GM19043 (cell line): ENCODE measurements around the gene SULT1C3.
"Not testable (repeated sequence)": the region's sequence is repeated elsewhere in the genome, so short reads cannot be mapped to it uniquely, and the experiment has no call there.

ENCODE experiments used
- ATAC-seq: cut with Tn5 transposase; IDR thresholded peaks from one replicate; pipeline ENCODE4 v1.9.1; 2021; ENCODE audit warnings: low read depth; ENCODE audit not compliant: unreplicated experiment

SULT1C3 gene

DNA sequence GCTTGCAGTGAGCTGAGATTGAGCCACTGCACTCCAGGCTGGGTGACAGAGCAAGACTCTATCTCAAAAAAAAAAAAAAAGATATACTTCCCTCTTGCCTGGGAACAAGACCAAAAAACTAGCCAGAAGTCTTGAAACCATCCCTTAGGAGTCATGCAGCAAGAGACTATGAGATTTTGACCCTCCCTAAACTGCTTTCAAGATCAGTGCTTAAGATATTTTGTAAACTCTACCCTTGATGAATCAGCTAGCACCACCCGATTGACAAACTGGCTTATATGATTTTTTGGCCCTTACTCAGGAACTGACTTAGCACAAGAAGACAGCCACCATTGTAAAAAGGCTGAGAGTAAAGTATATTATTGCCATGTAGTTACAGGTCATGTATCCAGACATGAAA lies 3.8 kb downstream of the SULT1C3 start:
- ATAC-seq, result no peak

DNA sequence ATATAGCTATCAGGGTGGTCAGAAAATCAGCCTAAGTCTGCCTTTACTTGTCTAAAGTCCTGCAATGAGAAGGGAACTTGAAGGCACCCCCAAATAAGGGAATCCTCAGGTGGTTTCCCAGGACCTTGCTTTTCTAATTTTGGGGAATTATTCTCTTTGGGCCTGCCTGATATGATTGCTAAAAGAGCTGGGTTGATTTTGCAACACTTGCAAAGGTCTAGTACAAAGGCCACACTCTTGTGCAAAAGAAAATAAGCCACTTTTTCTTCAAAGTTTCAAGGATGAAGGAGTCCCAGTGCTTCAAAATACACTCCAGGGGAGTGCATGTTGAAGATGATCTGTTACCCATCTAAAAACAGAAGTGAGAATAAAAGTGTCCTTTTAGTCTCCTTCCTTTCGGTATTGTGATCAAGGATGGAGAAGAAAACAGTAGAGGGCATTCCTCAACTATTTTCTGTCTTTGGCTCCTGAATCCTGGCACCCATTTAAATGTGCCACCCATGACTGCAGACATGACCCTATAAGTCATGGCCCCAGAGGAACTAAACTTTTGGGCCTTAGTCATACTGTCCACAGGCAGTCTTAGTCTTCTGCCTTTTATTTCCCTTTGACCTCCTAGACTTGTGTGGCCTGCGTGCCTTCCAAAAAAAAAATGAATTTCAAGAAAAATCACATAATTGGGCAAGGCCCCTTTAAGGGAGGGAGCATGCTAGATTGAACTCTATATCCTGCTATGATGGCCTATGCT lies 5.1 kb downstream of the SULT1C3 start:
- ATAC-seq, result no peak

DNA sequence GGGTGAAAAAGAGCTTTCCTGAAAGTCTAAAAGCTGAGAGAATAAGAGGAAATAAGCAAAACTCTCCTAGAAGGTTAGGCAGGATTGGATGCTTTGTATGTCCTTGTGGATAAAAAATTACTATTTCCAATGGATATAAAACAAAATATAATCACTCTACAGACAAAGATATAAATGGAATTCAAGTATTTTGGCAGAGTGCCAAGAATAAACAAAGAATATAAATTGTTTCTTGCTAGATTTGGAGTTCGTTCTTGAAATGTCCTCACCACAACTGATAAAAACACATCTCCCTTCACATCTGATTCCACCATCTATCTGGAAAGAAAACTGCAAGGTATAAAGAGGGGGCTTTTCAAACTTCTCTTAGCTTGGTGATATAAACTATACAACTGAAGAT lies 13.3 kb downstream of the SULT1C3 start:
- ATAC-seq, result no peak

- ATAC-seq, result no peak
Observed at GRCh38 chr2:108257757-108258331, 18.1 kb downstream of the SULT1C3 start.

DNA sequence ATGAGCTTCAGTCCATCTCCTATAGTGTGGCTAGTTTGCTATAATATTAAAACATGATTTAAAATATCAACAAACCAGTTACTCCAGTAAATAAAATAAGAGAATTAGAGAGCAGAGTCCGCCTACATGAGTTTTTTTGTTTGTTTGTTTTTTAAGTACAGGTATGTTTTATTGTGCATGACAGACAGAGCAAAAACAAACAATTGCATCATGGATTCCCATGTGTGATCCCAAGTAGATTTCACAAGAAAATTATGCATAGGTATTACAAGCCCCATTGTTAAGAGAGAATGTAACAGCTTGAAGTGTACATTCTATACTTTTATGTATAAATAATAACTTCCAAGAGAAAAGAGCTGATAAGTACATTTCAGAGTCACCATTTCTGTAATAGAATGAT lies 21.0 kb downstream of the SULT1C3 start:
- no peak for ATAC-seq

DNA sequence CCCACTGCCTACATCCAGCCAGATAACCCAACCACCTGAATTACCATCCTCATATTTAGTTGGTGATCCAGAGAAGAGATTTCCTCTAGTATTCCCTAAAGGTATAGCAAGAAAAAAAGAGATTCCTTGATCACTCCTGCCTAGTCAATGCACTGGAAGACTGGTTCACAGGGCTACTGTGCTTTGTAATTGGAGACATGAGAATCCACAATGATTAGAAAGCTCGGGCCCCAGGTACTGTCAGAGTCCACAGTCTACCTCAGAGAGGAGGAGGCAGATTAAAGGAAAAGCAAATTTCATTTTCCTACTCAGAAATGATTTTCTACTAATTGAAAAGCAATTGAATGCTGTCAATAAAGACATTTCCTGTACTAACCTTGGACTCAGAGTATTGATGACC lies 22.3 kb downstream of the SULT1C3 start:
- no peak for ATAC-seq

DNA sequence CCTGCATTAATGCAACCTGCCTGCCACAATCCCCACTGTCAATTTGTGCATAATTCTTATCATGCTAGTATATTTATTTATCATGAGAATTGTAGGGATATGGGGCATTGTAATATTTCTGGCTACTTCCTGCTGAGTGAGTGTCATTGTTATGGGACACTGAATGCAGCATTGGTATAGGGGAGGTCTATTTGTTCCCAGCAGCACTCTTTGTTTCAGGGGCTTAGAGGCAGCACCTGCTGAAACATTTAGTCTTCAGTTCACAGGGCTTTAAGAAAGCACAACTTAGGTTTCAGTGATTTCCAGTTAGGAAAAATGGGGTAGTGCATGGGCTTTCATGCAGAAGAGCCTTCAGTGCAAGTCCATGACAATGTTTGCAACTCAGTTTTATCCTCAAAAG lies 23.6 kb downstream of the SULT1C3 start:
- no peak for ATAC-seq

- ATAC-seq, result no peak
Observed at GRCh38 chr2:108266218-108266617, 26.4 kb downstream of the SULT1C3 start.

GRCh38 chr2:108267101-108267500 lies 27.3 kb downstream of the SULT1C3 start:
- ATAC-seq, result no peak

DNA sequence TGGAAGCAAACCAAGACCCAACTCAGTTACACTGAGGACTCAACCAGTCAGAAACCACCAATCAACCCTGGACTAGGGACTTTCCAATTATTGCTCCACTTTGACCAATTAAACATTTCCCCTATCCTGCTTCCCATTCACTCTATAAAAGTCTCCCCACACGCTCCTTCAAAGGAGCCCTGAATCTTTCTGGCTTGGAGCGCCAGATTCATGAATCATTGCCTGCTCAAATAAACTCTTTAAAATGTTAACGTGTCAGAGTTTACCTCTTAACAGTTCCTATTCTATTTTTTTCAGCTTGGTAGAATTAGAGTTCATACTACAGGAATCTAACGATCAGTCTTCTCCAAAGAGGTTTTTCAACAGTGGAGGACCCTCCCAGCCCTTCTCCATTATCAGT lies 28.2 kb downstream of the SULT1C3 start:
- no peak for ATAC-seq

- ATAC-seq, result no peak
Observed at GRCh38 chr2:108270346-108270745, 30.6 kb downstream of the SULT1C3 start.

DNA sequence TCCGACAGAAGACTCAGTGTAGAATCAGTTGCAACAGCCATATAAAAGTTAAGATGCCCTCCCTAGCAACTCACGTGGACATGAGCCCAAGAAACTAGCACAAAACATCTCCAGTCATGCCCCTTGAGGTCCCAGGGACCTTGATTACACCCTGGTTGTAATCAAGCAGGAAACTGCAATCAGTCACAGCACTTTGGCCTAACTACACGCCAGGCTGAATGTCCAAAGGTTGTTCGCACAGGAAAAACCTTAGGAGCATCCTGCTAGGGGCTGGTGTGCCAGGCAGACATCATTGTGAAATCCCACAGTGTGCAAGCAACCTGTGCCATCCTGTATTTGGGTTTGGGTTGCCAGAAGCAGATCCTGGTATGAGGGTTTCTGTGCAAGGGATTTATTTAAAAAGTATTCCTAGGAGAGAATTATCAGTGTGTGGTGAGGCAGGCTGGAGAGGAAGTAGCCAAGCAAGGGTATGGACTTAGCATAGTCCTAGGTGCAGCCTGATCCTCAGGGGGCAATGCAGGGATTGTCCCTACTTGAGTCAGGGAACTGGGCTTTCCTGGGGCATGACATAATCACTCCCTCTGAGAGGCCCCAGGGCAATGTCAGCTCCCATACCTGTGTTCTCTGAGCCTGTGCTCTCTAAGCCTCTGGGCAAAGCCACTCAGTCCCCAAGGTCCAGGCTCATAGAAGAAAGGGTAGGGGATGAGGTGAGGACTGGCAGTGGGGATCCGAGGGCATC lies 31.2 kb downstream of the SULT1C3 start:
- ATAC-seq, result no peak

GRCh38 chr2:108271691-108272253 lies 32.0 kb downstream of the SULT1C3 start:
- ATAC-seq, result no peak

DNA sequence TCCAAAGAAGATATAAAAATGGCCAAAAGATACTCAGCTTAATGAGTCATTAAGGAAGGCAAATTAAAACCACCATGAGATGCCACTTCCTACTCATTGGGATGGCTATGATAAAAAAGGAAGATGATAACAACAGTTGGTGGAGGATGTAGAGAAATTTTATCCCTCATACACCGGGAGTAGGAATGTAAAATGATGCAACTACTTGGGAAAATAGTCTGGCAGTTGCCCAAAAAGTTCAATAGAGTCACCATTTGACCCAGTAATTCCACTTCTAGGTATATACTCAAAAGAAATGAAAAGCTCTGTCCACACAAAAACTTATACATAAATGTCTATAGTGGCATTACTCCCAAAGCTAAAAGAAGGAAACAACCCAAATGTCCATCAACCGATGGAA lies 38.9 kb downstream of the SULT1C3 start:
- no peak for ATAC-seq

DNA sequence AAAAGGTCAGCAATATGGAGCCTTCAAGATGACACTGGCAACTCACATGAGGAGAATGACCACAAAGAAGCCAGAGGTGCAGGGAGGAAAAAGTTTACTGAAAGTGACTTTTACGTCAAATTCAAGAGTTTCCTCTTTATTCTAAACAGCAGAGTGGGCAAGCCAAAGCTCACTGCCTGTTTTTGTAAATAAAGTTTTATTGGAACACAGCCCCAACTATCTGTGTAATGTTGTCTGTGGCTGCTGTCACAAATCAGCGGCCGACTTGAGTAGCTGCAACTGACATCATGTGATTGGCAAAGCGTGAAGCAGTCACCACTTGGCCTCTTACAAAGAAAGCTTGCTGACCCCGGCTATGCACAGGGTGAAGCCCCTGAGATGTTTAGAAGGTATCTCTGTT lies 39.7 kb downstream of the SULT1C3 start:
- ATAC-seq, result no peak

GRCh38 chr2:108280466-108280865 lies 40.7 kb downstream of the SULT1C3 start:
- ATAC-seq, result no peak

DNA sequence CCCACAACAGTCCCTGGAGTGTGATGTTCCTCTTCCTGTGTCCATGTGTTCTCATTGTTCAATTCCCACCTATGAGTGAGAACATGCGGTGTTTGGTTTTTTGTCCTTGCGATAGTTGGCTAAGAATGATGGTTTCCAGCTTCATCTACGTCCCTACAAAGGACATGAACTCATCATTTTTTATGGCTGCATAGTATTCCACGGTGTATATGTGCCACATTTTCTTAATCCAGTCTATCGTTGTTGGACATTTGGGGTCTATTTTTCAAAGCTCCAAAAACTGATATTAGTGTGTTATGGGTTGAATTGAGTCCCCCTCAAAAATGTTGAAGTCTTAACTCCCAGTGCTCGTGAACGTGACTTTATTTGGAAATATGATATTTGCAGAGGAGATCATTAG lies 44.8 kb downstream of the SULT1C3 start:
- ATAC-seq, result not testable (repeated sequence)

DNA sequence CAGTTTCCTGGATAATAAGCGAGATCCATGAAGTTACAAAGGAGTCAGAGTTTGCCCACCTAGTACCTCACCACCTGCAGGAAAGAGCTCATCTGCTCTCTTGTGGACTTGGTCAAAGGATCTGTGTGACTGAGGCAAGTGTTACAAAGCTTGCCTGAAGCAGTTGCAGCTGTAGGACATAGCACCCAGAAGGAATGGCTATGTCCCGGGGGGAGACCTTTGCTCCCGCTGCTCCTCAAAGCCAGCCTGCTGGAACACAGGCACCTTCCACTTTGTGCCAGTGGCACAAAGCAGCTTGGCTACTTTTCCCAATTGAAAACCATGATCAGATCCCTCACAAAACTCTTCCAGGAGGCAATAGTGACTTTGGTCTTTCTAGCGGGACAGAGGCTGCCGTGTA lies 45.8 kb downstream of the SULT1C3 start:
- ATAC-seq, result no peak

GRCh38 chr2:108287169-108287568 lies 47.4 kb downstream of the SULT1C3 start:
- ATAC-seq, result no peak

GRCh38 chr2:108288534-108289106 lies 48.9 kb downstream of the SULT1C3 start, which contains the start of gene SULT1C2:
SULT1C2 (plus strand) TSS chr2:108288895; CDS start chr2:108293668, 4,773 bp downstream.
- no peak for ATAC-seq

DNA sequence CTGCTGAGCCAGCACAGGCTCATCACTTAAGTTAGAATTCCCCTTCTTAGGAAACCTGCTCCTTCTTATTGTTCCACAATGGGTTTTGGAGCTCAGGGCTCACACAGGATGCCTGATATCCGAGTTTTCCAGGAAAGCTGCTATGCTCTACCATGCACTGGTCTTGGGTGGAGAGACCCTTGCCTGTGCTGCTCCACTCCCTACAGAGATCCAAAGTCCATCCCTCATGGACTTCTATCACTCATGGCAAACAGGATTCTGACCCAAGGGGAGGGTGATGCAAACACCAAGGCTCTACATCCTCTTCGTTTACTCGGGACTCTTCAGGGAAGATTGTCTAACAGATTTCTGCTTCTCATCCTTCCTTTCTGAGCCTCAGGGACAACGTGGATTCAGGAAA lies 54.1 kb downstream of the SULT1C3 start:
- no peak for ATAC-seq
